GM19023 (cell line): ENCODE results near the gene GART.
A peak's percentile ranks its signal among the peaks of the same experiment; 100 is the strongest.
"Not testable (repeated sequence)": the region's sequence is repeated elsewhere in the genome, so short reads cannot be mapped to it uniquely, and the experiment has no call there.

Experiments used
- ATAC-seq: cut with Tn5 transposase; IDR thresholded peaks from one replicate; pipeline ENCODE4 v1.9.1; 2021; ENCODE audit warnings: mild to moderate bottlenecking, moderate library complexity; ENCODE audit not compliant: unreplicated experiment

GART gene

GRCh38 chr21:33541756-33542639 is at the start of gene GART:
Gene GART (minus strand): TSS chr21:33542117. CDS start chr21:33539315, 2,802 bp downstream.
- peak; percentile 51 for ATAC-seq

- peak; percentile 92 for ATAC-seq
Observed at GRCh38 chr21:33588485-33589335, 46.8 kb upstream of the GART start, which contains the start of gene DONSON. Gene DONSON (minus strand): TSS chr21:33588684. CDS start chr21:33588641, 43 bp downstream.

DNA sequence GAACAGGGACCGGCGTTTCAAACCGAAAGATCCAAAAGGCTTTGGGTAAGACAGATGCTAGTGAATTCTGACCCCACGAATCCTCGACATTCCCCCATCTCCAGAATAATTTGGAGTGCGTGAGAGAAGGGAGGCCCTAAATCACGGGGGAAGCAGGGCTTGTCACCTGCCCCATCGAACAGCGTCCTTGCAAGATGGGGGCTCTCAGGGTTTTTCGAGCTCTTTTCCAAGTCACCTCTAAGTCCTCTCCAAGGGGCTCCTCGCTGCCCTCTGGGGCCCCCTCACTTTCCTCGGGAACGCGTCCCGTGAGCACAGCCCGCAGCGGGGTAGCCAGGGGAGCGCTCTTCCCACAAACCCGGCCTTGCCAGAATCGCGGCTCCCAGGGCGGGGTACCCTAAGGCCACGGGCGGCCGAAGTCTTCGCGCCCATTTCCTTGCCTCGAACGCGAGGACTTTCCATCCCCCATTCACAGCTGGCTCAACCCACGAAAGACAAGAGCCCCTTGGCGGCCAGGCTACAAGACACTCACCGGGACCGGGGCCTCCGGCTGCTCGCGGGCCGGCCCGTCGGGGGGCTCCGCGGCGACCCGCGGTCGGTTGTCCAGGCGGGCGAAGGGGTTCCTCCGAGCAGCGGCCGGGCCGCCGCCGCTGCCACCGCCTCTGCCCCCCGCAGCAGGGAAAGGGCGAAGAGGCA is 46.0 kb upstream of the GART start:
- ATAC-seq = peak; percentile 43

DNA sequence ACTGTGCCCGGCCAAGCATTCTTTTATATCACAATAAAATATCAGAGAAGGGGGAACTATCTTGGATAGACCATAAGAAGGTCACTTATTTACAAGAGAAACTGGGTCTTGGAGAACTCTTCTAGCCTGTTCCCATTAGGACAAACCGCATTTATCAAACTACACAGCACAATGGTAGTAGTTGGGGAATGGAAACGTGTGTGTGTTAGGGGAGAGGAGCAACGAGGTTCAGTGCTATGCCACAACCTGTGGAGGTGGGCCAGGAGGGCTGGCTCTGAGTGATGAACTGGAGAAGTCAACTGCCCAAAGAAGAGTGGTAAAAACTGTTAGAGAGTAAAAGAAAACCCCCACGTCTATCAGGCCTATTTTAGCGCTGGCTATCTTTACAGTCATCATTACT is 45.0 kb upstream of the GART start:
- no peak for ATAC-seq

GRCh38 chr21:33584455-33584854 is 42.5 kb upstream of the GART start:
- ATAC-seq = no peak

DNA sequence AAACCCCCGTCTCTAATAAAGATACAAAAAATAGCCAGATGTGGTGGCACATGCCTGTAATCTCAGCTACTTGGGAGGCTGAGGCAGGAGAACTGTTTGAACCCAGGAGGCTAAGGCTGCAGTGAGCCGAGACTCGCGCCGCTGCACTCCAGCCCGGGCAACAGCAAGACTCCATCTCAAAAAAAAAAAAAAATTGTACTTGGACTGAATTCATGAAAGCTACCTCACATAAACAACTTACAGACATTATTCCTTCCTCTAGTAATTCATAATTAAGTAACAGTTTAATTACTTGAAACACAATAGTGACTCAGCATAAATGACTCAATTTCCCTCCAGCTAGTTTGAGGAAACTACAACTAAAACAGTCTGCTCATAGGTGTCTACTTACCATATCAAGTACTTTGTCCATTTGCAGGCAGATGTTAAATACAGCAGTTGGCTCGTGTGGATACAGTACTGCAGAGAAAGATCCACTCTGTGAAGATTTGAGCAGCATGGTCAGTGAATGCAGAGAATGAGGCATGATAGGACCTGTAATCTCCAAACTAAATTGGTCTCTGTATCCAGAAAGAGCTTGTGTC is 37.1 kb upstream of the GART start:
- no peak for ATAC-seq

DNA sequence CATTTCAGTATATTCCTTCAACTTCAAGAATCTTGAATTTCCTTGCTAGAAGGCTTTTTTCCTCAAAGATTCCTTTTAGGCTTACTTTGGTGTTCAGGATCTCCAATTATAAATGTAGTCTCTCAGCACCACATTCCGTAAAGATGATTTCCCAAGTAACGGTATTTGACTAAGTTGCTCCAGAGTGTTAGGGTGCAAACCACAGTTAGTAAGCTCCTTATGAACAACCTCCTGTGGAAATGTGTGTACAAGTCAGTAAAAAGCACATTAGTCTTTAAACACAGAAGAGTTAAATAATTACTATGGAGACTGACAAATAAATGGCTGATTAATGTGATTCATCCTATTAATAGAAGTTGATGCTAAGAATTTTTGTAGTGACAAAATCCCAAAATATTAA is 36.3 kb upstream of the GART start:
- ATAC-seq = no peak

- not testable (repeated sequence) for ATAC-seq
Observed at GRCh38 chr21:33576741-33577141, 34.8 kb upstream of the GART start.

- ATAC-seq = no peak
Observed at GRCh38 chr21:33572350-33572749, 30.4 kb upstream of the GART start.

GRCh38 chr21:33569991-33570390 is 28.1 kb upstream of the GART start:
- no peak for ATAC-seq

DNA sequence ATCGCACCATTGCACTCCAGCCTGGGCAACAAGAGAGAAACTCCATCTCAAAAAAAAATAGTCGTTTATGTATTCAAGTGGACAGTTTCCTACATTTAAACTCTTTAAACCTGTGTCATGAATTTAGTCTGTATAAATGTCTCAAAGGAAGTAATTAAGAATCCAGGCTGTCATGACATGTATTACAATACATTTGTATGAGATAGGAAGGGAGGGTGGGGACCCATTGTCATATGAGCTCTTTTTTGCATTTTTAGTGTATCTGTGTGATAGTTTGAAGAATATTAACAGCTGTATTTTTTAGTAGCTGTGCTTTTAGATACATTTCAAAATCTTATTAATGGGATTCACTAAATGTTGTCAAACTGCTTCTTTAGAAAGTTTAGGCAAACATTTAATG is 26.5 kb upstream of the GART start:
- no peak for ATAC-seq

DNA sequence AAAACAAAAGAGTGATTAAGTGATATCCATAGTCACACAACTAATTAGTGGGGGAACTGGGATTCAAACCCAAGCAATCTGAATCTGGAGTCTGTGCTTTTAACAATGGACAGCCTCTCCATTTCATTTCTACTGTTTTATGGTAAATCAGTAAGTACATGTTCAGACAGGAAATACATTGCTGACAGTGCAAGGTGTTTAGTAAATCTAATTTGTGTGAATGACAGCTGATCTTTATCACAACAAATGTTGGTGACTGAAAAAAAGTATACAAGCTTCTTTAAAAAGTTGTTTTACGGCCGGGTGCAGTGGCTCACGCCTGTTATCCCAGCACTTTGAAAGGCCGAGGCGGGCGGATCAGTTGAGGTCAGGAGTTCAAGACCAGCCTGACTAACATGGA is 26.0 kb upstream of the GART start:
- no peak for ATAC-seq

GRCh38 chr21:33566514-33566913 is 24.6 kb upstream of the GART start:
- no peak for ATAC-seq

DNA sequence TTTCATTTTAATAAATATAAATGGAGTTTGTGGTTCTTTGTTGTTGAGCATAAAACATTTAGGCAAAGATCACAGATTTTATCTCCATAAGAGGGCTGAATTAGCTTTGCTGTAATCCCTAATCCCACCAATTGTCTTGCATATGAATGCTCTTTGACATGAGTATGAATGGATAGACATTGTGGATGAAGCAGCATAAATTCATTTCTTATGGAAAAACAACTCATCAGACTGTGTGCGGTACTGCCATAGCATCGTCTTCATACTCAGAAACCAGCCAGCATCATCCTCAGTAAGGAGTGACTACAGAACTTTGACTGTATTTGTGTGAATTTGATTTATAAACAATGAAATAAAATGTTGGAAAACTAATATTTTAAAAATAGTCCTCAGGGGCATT is 20.5 kb upstream of the GART start:
- ATAC-seq = no peak

DNA sequence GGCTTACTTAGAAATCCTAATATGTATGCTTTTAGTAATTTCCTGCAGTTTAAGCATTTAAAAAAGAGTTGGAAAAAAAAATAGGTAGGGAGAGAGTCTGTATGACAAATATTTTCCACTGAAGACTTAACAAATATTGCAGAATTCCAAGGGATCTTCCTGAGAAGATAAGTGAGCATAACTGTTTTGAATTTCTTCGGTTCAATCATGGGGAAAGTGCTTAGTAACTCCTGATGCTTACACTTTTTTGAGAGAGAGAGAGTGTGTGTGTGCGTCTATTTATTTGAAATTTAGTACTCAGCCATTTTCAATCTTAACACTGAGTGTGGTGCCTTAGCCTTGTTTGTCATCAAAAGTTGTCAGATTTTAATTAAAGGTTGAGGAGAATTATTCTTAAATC is 19.5 kb upstream of the GART start:
- ATAC-seq = no peak

- no peak for ATAC-seq
Observed at GRCh38 chr21:33560965-33561364, 19.0 kb upstream of the GART start.

DNA sequence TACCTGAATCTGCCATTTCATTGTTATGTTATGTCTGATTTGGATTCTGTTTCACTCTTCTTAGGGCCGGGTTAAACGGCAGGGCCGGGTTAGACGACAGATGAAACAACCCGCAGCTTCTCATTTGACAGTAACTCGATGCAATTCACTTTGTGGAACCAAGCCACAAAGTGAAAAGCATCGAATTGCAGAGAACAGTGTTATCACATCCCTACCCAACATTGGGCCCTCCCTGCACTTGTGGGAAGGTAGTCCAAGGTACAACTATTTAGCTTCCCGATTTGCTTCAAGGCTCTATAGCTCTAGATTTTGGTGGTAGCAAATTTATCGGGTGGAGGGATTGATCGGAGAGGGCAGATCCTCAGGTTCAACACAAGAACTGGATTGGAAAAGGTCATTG is 17.9 kb upstream of the GART start:
- ATAC-seq = no peak

DNA sequence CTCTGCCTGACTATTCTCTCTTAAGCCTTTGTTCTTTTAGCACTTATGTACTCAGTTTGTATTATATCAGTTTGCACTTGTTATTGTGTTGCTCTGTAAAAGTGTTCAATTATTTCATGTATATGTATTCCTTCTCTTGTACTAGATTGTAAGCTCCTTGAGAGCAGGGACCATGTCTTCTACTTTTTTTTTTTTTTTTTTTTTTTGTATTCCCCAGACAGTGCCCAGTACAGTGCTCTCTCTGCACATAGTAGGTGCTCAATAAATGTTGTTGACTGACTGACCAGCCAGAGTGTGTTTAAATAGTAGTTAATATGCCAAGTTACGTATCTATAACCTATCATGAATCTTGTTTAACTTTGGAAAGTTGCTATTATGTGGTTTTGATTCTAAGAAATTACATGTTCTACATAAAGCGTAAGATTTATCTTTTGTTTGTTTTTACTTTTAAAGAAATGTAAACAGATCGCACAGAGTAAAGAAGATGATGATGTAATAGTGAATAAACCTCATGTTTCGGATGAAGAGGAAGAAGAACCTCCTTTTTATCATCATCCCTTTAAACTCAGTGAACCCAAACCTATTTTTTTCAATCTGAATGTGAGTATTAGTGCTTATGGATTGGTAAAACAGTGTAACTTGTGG is 17.0 kb upstream of the GART start:
- no peak for ATAC-seq

DNA sequence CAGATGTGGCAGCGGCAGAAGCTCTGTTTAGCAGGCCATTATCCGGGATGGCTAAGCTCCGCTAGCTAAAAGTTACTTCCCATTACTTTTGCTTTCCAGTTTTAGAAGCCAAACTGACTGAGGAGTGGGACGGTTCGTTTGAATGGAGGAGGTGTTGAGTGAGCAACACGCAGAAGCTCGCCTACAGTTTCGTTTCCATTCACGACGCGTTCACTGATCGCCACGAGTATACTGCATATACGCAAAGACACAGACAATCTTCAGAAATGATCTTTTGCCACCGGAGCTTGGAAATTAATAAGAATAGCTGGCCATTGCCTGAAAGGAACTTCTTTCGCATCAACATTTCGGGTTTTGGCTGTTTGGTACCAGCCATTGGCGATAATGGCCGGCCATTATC is 15.5 kb upstream of the GART start:
- ATAC-seq = no peak

- no peak for ATAC-seq
Observed at GRCh38 chr21:33554982-33555344, 13.0 kb upstream of the GART start.
